Subcutaneous abdominal adipose tissue (tissue), 5 donors: ENCODE results near the gene DYRK2.

ENCODE experiments used
- H3K27ac ChIP-seq: one replicate; pipeline ENCODE4 v1.7.0; 2013; ENCODE audit warnings: low read depth, mild to moderate bottlenecking, inconsistent platforms, low read length, moderate library complexity
- H3K27me3 ChIP-seq, 5 donors: one replicate each; pipeline ENCODE4 v1.7.0; 2013; ENCODE audit warnings: low read length in 5 of 5, inconsistent platforms in 1 of 5; ENCODE audit not compliant: control insufficient read depth in 5 of 5, insufficient read depth in 4 of 5
- H3K36me3 ChIP-seq, 5 donors: one replicate each; pipeline ENCODE4 v1.7.0; 2013; ENCODE audit warnings: low read length in 5 of 5; ENCODE audit not compliant: control insufficient read depth in 5 of 5, insufficient read depth in 5 of 5
- H3K4me1 ChIP-seq, 5 donors: one replicate each; pipeline ENCODE4 v1.7.0; 2013; ENCODE audit warnings: low read length in 5 of 5, mild to moderate bottlenecking in 3 of 5, moderate library complexity in 1 of 5; ENCODE audit not compliant: control insufficient read depth in 5 of 5, insufficient read depth in 5 of 5
- H3K4me3 ChIP-seq, 5 donors: one replicate each; pipeline ENCODE4 v1.7.0; 2013; ENCODE audit warnings: low read length in 5 of 5, low read depth in 1 of 5
- H3K9ac ChIP-seq, 5 donors: one replicate each; pipeline ENCODE4 v1.7.0; 2013; ENCODE audit warnings: low read length in 5 of 5, mild to moderate bottlenecking in 4 of 5, moderate library complexity in 3 of 5
- H3K9me3 ChIP-seq, 5 donors: one replicate each; pipeline ENCODE4 v1.7.0; 2013; ENCODE audit warnings: low read length in 5 of 5; ENCODE audit not compliant: control insufficient read depth in 5 of 5
- donor health status: healthy.
- donor health status: healthy.
- donor health status: healthy.
- donor health status: healthy.
- donor health status: healthy.

The DYRK2 gene

DNA sequence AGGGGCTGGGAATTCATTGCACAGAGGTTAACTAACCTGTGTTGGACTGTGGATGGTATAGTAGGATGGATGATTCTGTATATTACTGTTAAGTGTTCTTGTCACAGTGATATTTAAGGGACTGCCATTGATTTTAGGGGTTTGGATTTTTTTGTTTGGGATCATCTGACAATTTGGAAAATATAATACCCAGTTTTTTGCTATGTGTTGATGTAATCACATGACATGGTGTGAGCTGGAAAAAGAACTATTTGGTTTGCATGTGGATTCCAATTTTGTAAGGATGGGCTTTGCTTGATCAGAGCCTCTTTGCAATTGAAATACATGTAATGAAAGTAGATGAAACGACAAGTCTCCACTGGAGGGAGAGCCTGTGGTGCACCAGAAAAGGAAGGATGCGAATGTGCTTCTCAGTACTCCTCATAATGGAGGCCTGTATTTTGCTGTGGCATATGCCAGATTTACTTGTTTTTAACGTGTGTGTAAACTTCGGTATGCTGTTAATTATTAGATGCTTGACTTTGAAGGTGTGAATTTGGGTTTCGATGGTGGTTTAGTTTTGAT is 2.7 kb downstream of the DYRK2 start:
- Histone ChIP-seq H3K4me1 (peaks cover 2 to 40% (median 32%) of the 10 kb centered on the region in 5 donors), H3K27ac (no peak overlapping the region), H3K4me3 (peak overlapping the region in 4 of 5 donors; percentile 77 to 84 (median 80)), H3K9ac (peak overlapping the region in 2 of 5 donors; percentile 21 to 81), H3K9me3 (no peaks in the 10 kb centered on the region), H3K36me3 (no peaks in the 10 kb centered on the region), H3K27me3 (no peaks in the 10 kb centered on the region)

GRCh38 chr12:67655829-67656228 is 7.3 kb downstream of the DYRK2 start:
- H3K9me3 ChIP-seq = no peaks in the 10 kb centered on the region
- H3K4me3 ChIP-seq = no peak overlapping the region
- H3K4me1 ChIP-seq = peaks cover 0 to 20% (median 12%) of the 10 kb centered on the region in 5 donors
- H3K36me3 ChIP-seq = peaks cover 8 to 24% (median 20%) of the 10 kb centered on the region in 5 donors
- H3K27me3 ChIP-seq = no peaks in the 10 kb centered on the region
- H3K9ac ChIP-seq = no peak overlapping the region
- H3K27ac ChIP-seq = no peak overlapping the region

- no peak overlapping the region for H3K9ac ChIP-seq
- peaks cover 11 to 24% (median 20%) of the 10 kb centered on the region in 5 donors for H3K36me3 ChIP-seq
- H3K27ac ChIP-seq = no peak overlapping the region
- peaks cover 0 to 18% (median 8%) of the 10 kb centered on the region in 5 donors for H3K4me1 ChIP-seq
- no peaks in the 10 kb centered on the region for H3K27me3 ChIP-seq
- no peak overlapping the region for H3K4me3 ChIP-seq
- H3K9me3 ChIP-seq = no peaks in the 10 kb centered on the region
Observed at GRCh38 chr12:67656251-67656650, 7.7 kb downstream of the DYRK2 start.

- H3K27me3 ChIP-seq = no peaks in the 10 kb centered on the region
- peaks cover 15 to 24% (median 20%) of the 10 kb centered on the region in 5 donors for H3K36me3 ChIP-seq
- no peaks in the 10 kb centered on the region for H3K9me3 ChIP-seq
- no peak overlapping the region for H3K27ac ChIP-seq
- H3K9ac ChIP-seq = no peak overlapping the region
- peaks cover 0 to 9% (median 4%) of the 10 kb centered on the region in 5 donors for H3K4me1 ChIP-seq
- H3K4me3 ChIP-seq = no peak overlapping the region
Observed at GRCh38 chr12:67658486-67658885, 9.9 kb downstream of the DYRK2 start.

DNA sequence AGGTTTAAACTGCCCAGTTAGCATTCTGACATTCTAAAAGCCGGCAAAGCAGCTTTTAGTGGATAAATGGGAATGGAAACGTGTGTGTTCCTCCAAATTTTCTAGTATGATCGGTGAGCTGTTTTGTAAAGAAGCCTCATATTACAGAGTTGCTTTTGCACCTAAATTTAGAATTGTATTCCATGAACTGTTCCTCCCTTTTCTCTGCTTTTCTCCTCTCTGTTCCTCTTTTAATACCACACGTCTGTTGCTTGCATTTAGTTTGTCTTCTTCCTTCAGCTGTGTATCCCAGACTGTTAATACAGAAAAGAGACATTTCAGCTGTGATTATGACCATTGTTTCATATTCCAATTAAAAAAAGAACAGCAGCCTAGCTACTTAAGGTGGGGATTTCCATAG is 10.7 kb downstream of the DYRK2 start:
- no peaks in the 10 kb centered on the region for H3K27me3 ChIP-seq
- H3K4me1 ChIP-seq = peaks cover 0 to 9% (median 4%) of the 10 kb centered on the region in 5 donors
- no peak overlapping the region for H3K4me3 ChIP-seq
- H3K36me3 ChIP-seq = peaks cover 15 to 24% (median 20%) of the 10 kb centered on the region in 5 donors
- H3K9ac ChIP-seq = no peak overlapping the region
- H3K9me3 ChIP-seq = no peaks in the 10 kb centered on the region
- H3K27ac ChIP-seq = no peak overlapping the region

DNA sequence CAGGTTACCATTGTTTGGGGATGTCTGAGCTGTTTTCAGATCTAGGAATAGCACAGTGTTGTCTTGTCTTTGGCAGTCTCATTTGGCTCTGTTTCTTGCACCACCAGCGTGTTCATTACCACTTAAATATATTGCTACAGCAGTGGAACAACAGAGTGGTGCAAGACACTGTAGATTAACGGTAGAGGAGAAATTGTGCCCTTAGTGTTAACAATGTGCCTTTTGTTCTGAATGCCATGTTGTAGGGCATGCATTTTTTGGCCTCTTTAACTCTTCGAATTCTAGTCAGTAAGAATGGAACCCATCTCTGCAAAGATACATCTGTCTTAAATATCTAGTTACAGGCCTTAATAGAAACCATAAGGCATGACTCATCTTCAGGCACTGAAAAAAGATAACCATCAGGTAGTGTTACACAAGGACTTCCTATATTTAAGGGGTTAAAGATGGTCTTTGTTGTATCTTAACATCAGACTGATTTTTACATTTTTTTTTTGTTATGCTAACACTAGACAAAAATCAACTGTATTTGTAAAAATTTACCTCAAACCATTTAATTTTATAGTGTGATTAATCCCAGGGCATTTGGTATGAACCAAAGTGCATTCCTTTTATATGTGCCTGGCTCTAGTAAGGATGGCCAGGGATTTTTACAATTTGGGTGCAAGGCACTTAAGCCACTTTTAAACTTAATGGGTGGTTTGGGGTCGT is 12.9 kb downstream of the DYRK2 start:
- peaks cover 15 to 24% (median 20%) of the 10 kb centered on the region in 5 donors for H3K36me3 ChIP-seq
- no peak overlapping the region for H3K4me3 ChIP-seq
- peaks cover 0 to 6% (median 4%) of the 10 kb centered on the region in 5 donors for H3K4me1 ChIP-seq
- H3K9me3 ChIP-seq = no peaks in the 10 kb centered on the region
- no peaks in the 10 kb centered on the region for H3K27me3 ChIP-seq
- H3K27ac ChIP-seq = no peak overlapping the region
- no peak overlapping the region for H3K9ac ChIP-seq

DNA sequence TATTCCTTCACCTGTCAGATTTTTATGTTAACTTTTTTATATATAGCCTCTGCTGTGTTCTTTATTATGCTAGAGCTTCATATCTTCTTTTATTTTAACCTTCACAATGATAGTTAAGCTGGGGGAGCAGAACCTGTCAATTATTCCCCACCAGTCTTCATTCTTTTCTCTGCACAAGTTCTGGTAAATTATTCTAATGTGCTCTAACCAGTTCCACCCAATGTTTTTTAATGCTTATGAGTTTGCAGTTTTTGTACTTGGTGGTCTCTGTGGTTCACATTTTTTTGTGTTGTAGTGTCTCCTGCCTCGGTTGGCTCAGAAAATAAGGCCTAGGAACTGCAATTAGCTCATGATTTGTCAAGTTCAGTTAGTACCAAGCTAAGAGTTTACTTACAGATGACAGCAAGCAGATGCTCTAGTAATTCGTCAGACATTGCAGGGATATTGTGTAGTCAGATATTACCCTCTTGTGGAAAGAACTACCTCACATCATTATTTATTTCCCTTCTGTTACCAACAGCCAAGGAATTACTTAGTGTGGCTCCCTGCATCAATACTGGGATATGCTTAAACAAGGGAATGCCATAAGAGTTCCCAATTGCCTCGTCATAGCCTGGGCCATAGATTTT is 14.5 kb downstream of the DYRK2 start:
- H3K4me3 ChIP-seq = no peak overlapping the region
- no peak overlapping the region for H3K9ac ChIP-seq
- peaks cover 6 to 15% (median 10%) of the 10 kb centered on the region in 5 donors for H3K36me3 ChIP-seq
- H3K4me1 ChIP-seq = peaks cover 2 to 15% (median 10%) of the 10 kb centered on the region in 5 donors
- H3K27me3 ChIP-seq = no peaks in the 10 kb centered on the region
- H3K9me3 ChIP-seq = no peaks in the 10 kb centered on the region
- H3K27ac ChIP-seq = no peak overlapping the region

DNA sequence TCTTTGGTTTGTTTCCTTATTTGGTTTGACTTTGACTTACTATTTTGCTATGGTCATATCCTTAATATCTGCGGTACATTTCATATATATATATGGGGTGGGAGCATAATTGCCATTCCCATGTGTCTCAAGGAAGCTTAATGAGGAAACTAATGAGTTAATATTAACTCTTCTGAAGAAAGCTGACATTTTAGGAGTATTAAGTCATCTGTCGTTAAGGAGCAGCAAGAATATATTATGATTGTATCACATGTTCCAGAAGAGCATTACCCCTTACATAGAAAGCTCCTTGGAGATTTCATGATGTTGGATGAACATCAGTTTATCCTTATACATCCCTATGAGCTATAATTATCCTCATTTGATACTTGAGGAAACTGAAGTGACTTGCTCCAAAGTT is 15.6 kb downstream of the DYRK2 start:
- Histone ChIP-seq H3K9me3 (no peaks in the 10 kb centered on the region), H3K4me1 (peaks cover 2 to 12% (median 8%) of the 10 kb centered on the region in 5 donors), H3K27ac (no peak overlapping the region), H3K36me3 (peaks cover 0 to 10% (median under 1%) of the 10 kb centered on the region in 5 donors), H3K27me3 (no peaks in the 10 kb centered on the region), H3K9ac (no peak overlapping the region), H3K4me3 (no peak overlapping the region)

DNA sequence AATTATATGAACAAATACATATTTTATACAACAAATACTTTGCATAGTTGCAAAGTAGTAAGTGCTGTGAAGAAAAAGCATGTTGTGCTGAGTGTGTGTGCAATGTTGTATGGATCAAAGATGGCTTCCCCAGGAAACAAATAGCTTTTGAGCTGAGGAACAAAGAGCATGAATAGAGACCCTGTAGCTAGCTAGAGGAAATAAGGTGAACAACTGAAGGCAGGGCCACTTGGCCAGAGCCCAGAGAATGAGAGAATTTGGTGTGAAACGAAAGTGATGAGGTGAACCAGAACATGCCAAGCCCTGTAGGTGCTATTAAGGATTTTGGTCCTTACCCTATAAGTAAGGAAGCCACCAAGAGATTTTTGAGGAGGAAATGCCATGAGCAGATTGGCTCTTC is 17.1 kb downstream of the DYRK2 start:
- peaks cover 0 to 7% (median 0%) of the 10 kb centered on the region in 5 donors for H3K36me3 ChIP-seq
- H3K9ac ChIP-seq = no peak overlapping the region
- H3K27me3 ChIP-seq = no peaks in the 10 kb centered on the region
- no peak overlapping the region for H3K27ac ChIP-seq
- peaks cover 2 to 12% (median 8%) of the 10 kb centered on the region in 5 donors for H3K4me1 ChIP-seq
- no peaks in the 10 kb centered on the region for H3K9me3 ChIP-seq
- no peak overlapping the region for H3K4me3 ChIP-seq

DNA sequence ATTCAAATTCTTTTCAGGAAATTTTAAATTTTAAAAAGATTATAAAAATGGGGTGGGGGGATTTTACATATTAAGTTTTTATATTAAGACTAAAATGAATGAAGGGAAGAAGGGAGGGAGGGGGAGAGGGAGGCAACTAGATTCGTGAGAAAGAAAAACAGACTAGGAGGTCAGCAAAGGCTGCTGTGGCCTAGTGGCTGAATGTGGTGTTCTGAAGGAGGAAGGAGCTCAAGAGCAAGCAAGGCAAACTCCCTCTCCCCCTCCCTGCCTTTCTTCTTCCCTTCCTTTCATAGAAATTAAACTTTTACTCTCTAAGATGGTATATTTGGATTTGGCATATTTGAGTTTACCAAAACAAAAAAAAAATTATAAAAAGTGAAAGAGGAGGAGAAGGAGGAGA is 18.1 kb downstream of the DYRK2 start:
- Histone ChIP-seq H3K9me3 (no peaks in the 10 kb centered on the region), H3K4me1 (peaks cover 2 to 12% (median 7%) of the 10 kb centered on the region in 5 donors), H3K4me3 (no peak overlapping the region), H3K9ac (no peak overlapping the region), H3K27me3 (no peaks in the 10 kb centered on the region), H3K27ac (no peak overlapping the region), H3K36me3 (peaks cover 0 to 4% (median 0%) of the 10 kb centered on the region in 5 donors)
